Testis (tissue), 3 donors: ENCODE measurements around the gene NUP93. TPM values are rescaled to one million over a fixed set of nuclear protein-coding genes. Genes with fewer than 3 reads are reported as not detected.

Experiments
- DNase-seq: peaks from one replicate; pipeline ENCODE4 v3.0.0-alpha.2; 2019
- H3K27ac ChIP-seq, 2 donors: fragments of 200-600 bp; sonication (generic); one replicate each; pipeline ENCODE4 v1.5.1; 2019
- H3K27me3 ChIP-seq: fragments of 200-600 bp; sonication (generic); one replicate; pipeline ENCODE4 v1.5.1; 2019
- H3K36me3 ChIP-seq: fragments of 200-600 bp; sonication (generic); one replicate; pipeline ENCODE4 v1.5.1; 2017; ENCODE audit warnings: low read depth; ENCODE audit errors: missing control alignments
- H3K4me1 ChIP-seq: fragments of 200-600 bp; sonication (generic); one replicate; pipeline ENCODE4 v1.5.1; 2019
- H3K4me3 ChIP-seq, 2 donors: fragments of 200-600 bp; sonication (generic); one replicate each; pipeline ENCODE4 v1.5.1; 2017 to 2019
- H3K9me3 ChIP-seq: fragments of 200-600 bp; sonication (generic); one replicate; pipeline ENCODE4 v1.5.1; 2017
- CTCF ChIP-seq, 3 experiments: fragments of 450-650 bp in 2 of 3; fragments of 200-600 bp in 1 of 3; sonication (generic) in 1 of 3; IDR thresholded peaks; one replicate each; pipeline ENCODE4 v1.5.1; 2016 to 2019; ENCODE audit warnings: antibody characterized with exemption in 3 of 3, mild to moderate bottlenecking in 2 of 3, moderate library complexity in 1 of 3
- POLR2A ChIP-seq: fragments of 450-650 bp; IDR thresholded peaks from one replicate; pipeline ENCODE4 v1.6.1; 2017; ENCODE audit warnings: antibody characterized with exemption, mild to moderate bottlenecking, moderate library complexity
- WGBS, 2 donors: methylation state at CpG; one replicate each; pipeline ENCODE4 v1.1.5; 2018; 5-methylcytosine and 5-hydroxymethylcytosine counted together
- intact Hi-C: fragments of 100-400 bp; cut with DNase I; formaldehyde crosslinking; loops from one replicate; pipeline ENCODE4 v1.15.1; 2023; ENCODE audit warnings: low total_unique reads
- polyA plus RNA-seq: library from polyadenylated mRNA; stranded (reverse); fragments of 350-450 nt; fragmentation: Illumina TruSeq; extraction: RNeasy Lipid Tissue Mini Kit (QIAGEN cat#74804); gene quantifications from one replicate; pipeline ENCODE4 v1.2.3, GENCODE V29; 2014; ENCODE audit warnings: low read depth, low replicate concordance; ENCODE audit not compliant: insufficient read depth
- total RNA-seq, 2 donors: library from RNA; depleted of rRNA; stranded (reverse); fragments of >200 nt; gene quantifications; one replicate each; pipeline ENCODE4 v1.2.3, GENCODE V29; 2016

The NUP93 gene
- total and polyA plus RNA-seq, 3 donors from 2014 or later: 94.2 to 147 (median 102) TPM

GRCh38 chr16:56749672-56750491, 20.0 kb downstream of the NUP93 start:
- WGBS, 2 donors: 72% methylated on average over 3 of the region's 3 CpGs
- TF ChIP-seq POLR2A (no peak), CTCF (IDR thresholded peaks at IDR 0.05) (no peak)
- Histone ChIP-seq H3K27me3 (no peaks in the 10 kb centered on the region), H3K4me3 (no peak overlapping the region), H3K9me3 (no peaks in the 10 kb centered on the region), H3K4me1 (peaks cover 29% of the 10 kb centered on the region), H3K27ac (no peak overlapping the region), H3K36me3 (no peaks in the 10 kb centered on the region)
- intact Hi-C loops: no loop called here
- DNase-seq: no peak

GRCh38 chr16:56753410-56753809, 23.5 kb downstream of the NUP93 start:
- no peak for TF ChIP-seq POLR2A
- no peak for TF ChIP-seq CTCF (IDR thresholded peaks at IDR 0.05)
- DNase-seq: no peak
- peaks cover 8% of the 10 kb centered on the region for H3K4me1 ChIP-seq
- H3K36me3 ChIP-seq: no peaks in the 10 kb centered on the region
- no peak overlapping the region for H3K4me3 ChIP-seq
- H3K27ac ChIP-seq: no peak overlapping the region
- intact Hi-C loops: no loop called here
- no peaks in the 10 kb centered on the region for H3K9me3 ChIP-seq
- H3K27me3 ChIP-seq: no peaks in the 10 kb centered on the region

GRCh38 chr16:56755038-56755437, 25.1 kb downstream of the NUP93 start:
- H3K27ac ChIP-seq: no peak overlapping the region
- H3K9me3 ChIP-seq: no peaks in the 10 kb centered on the region
- no peak overlapping the region for H3K4me3 ChIP-seq
- intact Hi-C loops: no loop called here
- H3K36me3 ChIP-seq: no peaks in the 10 kb centered on the region
- no peaks in the 10 kb centered on the region for H3K27me3 ChIP-seq
- no peak for DNase-seq
- TF ChIP-seq POLR2A (no peak), CTCF (IDR thresholded peaks at IDR 0.05) (no peak)
- H3K4me1 ChIP-seq: no peaks in the 10 kb centered on the region

- Histone ChIP-seq H3K27ac (no peak overlapping the region), H3K36me3 (no peaks in the 10 kb centered on the region), H3K27me3 (no peaks in the 10 kb centered on the region), H3K9me3 (no peaks in the 10 kb centered on the region), H3K4me1 (no peaks in the 10 kb centered on the region), H3K4me3 (no peak overlapping the region)
- intact Hi-C loops: no loop called here
- TF ChIP-seq POLR2A (no peak), CTCF (IDR thresholded peaks at IDR 0.05) (no peak)
- WGBS, 2 donors: 65 to 73% methylated on average over 3 of the region's 3 CpGs
- no peak for DNase-seq
Measured at GRCh38 chr16:56758432-56758831, 28.5 kb downstream of the NUP93 start.

GRCh38 chr16:56758930-56759329, 29.0 kb downstream of the NUP93 start:
- H3K4me1 ChIP-seq: no peaks in the 10 kb centered on the region
- 53 to 54% methylated on average over 4 of the region's 4 CpGs for WGBS, 2 donors
- no peaks in the 10 kb centered on the region for H3K36me3 ChIP-seq
- H3K27ac ChIP-seq: no peak overlapping the region
- H3K27me3 ChIP-seq: no peaks in the 10 kb centered on the region
- intact Hi-C loops: no loop called here
- DNase-seq: no peak
- no peak overlapping the region for H3K4me3 ChIP-seq
- no peaks in the 10 kb centered on the region for H3K9me3 ChIP-seq
- TF ChIP-seq CTCF (IDR thresholded peaks at IDR 0.05): no peak
- TF ChIP-seq POLR2A: no peak
